Measurements from ENCODE around the gene PTGES. TPM values are rescaled to one million over a fixed set of nuclear protein-coding genes. Genes with fewer than 3 reads are reported as not detected.
A peak's percentile ranks its signal among the peaks of the same experiment; 100 is the strongest.

PTGES gene
- total RNA-seq, 2 experiments from 2014 or later, result 0.25 to 0.38 TPM

- ChIA-PET CTCF (interaction anchor here (2.2 kb wide), 1 partner anchor 38 kb away, joined by 6 read pairs; no protein-coding TSS in a partner anchor), POLR2A (no interaction called here)
- Mint-ChIP-seq H3K9me3 (no peaks in the 10 kb centered on the region), H3K4me1 (ENCODE audit: low read depth) (peaks cover 9% of the 10 kb centered on the region), H3K36me3 (ENCODE audit: low read depth) (no peaks in the 10 kb centered on the region), H3K4me3 (no peak overlapping the region), H3K27ac (no peak overlapping the region), H3K27me3 (peaks cover 13% of the 10 kb centered on the region)
- DNase-seq (no peak), ATAC-seq (ENCODE audit: poor library complexity) (no peak)
- peaks cover 9% of the 10 kb centered on the region for H3K4me1 ChIP-seq (ENCODE audit: insufficient read depth, low read length)
- no peak overlapping the region for H3K27ac ChIP-seq (ENCODE audit: low read depth in 1 of 2, low read length in 2 of 2)
- no peaks in the 10 kb centered on the region for H3K9me3 ChIP-seq (ENCODE audit: control insufficient read depth in 1 of 2, insufficient read depth in 1 of 2, low read length in 2 of 2)
- no peak for TF ChIP-seq CTCF (IDR thresholded peaks at IDR 0.05)
- H3K36me3 ChIP-seq (ENCODE audit: insufficient read depth, low read length), result no peaks in the 10 kb centered on the region
- peaks cover 5 to 11% of the 10 kb centered on the region in 2 experiments for H3K27me3 ChIP-seq (ENCODE audit: control insufficient read depth in 1 of 2, insufficient read depth in 2 of 2, low read length in 2 of 2)
- H3K4me3 ChIP-seq (ENCODE audit: low read length), result no peak overlapping the region
- intact Hi-C loops (cut with DNase I, micrococcal nuclease), result no loop called here
These were observed 22.6 kb upstream of the PTGES start for GRCh38 chr9:129775448-129775798.

GRCh38 chr9:129774791-129775447 is 22.1 kb upstream of the PTGES start:
- intact Hi-C loops (cut with DNase I, micrococcal nuclease), result no loop called here
- H3K27me3 ChIP-seq (ENCODE audit: control insufficient read depth in 1 of 2, insufficient read depth in 2 of 2, low read length in 2 of 2), result peaks cover 5 to 11% of the 10 kb centered on the region in 2 experiments
- peaks cover 13% of the 10 kb centered on the region for H3K27me3 Mint-ChIP-seq
- POLR2A ChIA-PET, result no interaction called here
- H3K4me3 Mint-ChIP-seq, result no peak overlapping the region
- H3K9me3 Mint-ChIP-seq, result no peaks in the 10 kb centered on the region
- TF ChIP-seq CTCF (IDR thresholded peaks at IDR 0.05), result no peak
- H3K4me1 Mint-ChIP-seq (ENCODE audit: low read depth), result peaks cover 9% of the 10 kb centered on the region
- H3K36me3 Mint-ChIP-seq (ENCODE audit: low read depth), result no peaks in the 10 kb centered on the region
- no peaks in the 10 kb centered on the region for H3K36me3 ChIP-seq (ENCODE audit: insufficient read depth, low read length)
- no peaks in the 10 kb centered on the region for H3K9me3 ChIP-seq (ENCODE audit: control insufficient read depth in 1 of 2, insufficient read depth in 1 of 2, low read length in 2 of 2)
- ATAC-seq (ENCODE audit: poor library complexity) (no peak), DNase-seq (no peak)
- no peak overlapping the region for H3K27ac ChIP-seq (ENCODE audit: low read depth in 1 of 2, low read length in 2 of 2)
- H3K27ac Mint-ChIP-seq, result no peak overlapping the region
- peaks cover 9% of the 10 kb centered on the region for H3K4me1 ChIP-seq (ENCODE audit: insufficient read depth, low read length)
- H3K4me3 ChIP-seq (ENCODE audit: low read length), result no peak overlapping the region
- CTCF ChIA-PET, result interaction anchor here (2.2 kb wide), 1 partner anchor 37 kb away, joined by 6 read pairs; no protein-coding TSS in a partner anchor

- intact Hi-C loops (cut with DNase I, micrococcal nuclease), result no loop called here
- Mint-ChIP-seq H3K27ac (no peak overlapping the region), H3K36me3 (ENCODE audit: low read depth) (no peaks in the 10 kb centered on the region), H3K27me3 (peaks cover 13% of the 10 kb centered on the region), H3K4me3 (no peak overlapping the region), H3K4me1 (ENCODE audit: low read depth) (peaks cover 9% of the 10 kb centered on the region), H3K9me3 (no peaks in the 10 kb centered on the region)
- Histone ChIP-seq H3K4me1 (ENCODE audit: insufficient read depth, low read length) (peaks cover 9% of the 10 kb centered on the region), H3K36me3 (ENCODE audit: insufficient read depth, low read length) (no peaks in the 10 kb centered on the region), H3K4me3 (ENCODE audit: low read length) (no peak overlapping the region), H3K27me3 (ENCODE audit: control insufficient read depth in 1 of 2, insufficient read depth in 2 of 2, low read length in 2 of 2) (peaks cover 5 to 11% of the 10 kb centered on the region in 2 experiments), H3K9me3 (ENCODE audit: control insufficient read depth in 1 of 2, insufficient read depth in 1 of 2, low read length in 2 of 2) (no peaks in the 10 kb centered on the region), H3K27ac (ENCODE audit: low read depth in 1 of 2, low read length in 2 of 2) (no peak overlapping the region)
- TF ChIP-seq CTCF (IDR thresholded peaks at IDR 0.05), result no peak
- POLR2A ChIA-PET, result no interaction called here
- CTCF ChIA-PET, result no interaction called here
- peak in 3 of 14 experiments; percentile 28 to 78 (median 67) for DNase-seq
- no peak for ATAC-seq (ENCODE audit: poor library complexity)
These were observed 20.6 kb upstream of the PTGES start for GRCh38 chr9:129773262-129774048.

All from CD4-positive, alpha-beta T cell (primary cell).